Prostate gland (tissue), 2 donors: ENCODE results near the gene CADPS2.
"Not testable (repeated sequence)": the region's sequence is repeated elsewhere in the genome, so short reads cannot be mapped to it uniquely, and the experiment has no call there.

Experiments
- POLR2A ChIP-seq: fragments of 450-650 bp; IDR thresholded peaks from one replicate; pipeline ENCODE4 v1.6.1; 2016; ENCODE audit warnings: antibody characterized with exemption, mild to moderate bottlenecking
- TF ChIP-seq, protein P1 (sequence below), 4 experiments: fragments of 200-600 bp in 2 of 4; fragments of 450-650 bp in 2 of 4; sonication (generic) in 2 of 4; IDR thresholded peaks; 1 replicate in 3 of 4; 2 replicates in 1 of 4; pipeline ENCODE4 v1.5.1; 2016 to 2019; ENCODE audit warnings: antibody characterized with exemption in 4 of 4, mild to moderate bottlenecking in 2 of 4, moderate library complexity in 2 of 4

DNA sequence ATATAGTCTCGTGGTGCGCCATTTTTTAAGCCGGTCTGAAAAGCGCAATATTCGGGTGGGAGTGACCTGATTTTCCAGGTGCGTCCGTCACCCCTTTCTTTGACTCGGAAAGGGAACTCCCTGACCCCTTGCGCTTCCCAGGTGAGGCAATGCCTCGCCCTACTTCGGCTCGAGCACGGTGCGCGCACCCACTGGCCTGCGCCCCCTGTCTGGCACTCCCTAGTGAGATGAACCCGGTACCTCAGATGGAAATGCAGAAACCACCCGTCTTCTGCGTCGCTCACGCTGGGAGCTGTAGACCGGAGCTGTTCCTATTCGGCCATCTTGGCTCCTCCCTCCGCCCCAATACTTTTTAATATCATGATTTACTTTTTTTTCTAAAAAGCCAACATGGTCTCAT is 601.7 kb downstream of the CADPS2 start:
- TF ChIP-seq, protein P1, sequence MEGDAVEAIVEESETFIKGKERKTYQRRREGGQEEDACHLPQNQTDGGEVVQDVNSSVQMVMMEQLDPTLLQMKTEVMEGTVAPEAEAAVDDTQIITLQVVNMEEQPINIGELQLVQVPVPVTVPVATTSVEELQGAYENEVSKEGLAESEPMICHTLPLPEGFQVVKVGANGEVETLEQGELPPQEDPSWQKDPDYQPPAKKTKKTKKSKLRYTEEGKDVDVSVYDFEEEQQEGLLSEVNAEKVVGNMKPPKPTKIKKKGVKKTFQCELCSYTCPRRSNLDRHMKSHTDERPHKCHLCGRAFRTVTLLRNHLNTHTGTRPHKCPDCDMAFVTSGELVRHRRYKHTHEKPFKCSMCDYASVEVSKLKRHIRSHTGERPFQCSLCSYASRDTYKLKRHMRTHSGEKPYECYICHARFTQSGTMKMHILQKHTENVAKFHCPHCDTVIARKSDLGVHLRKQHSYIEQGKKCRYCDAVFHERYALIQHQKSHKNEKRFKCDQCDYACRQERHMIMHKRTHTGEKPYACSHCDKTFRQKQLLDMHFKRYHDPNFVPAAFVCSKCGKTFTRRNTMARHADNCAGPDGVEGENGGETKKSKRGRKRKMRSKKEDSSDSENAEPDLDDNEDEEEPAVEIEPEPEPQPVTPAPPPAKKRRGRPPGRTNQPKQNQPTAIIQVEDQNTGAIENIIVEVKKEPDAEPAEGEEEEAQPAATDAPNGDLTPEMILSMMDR (IDR thresholded peaks at IDR 0.05): not testable (repeated sequence)
- not testable (repeated sequence) for TF ChIP-seq POLR2A
